Stimulated activated CD4-positive, alpha-beta T cell treated with anti-CD3 and anti-CD28 coated beads, Interleukin-15, amount 100 ng/mL, for 1 hour (primary cell): ENCODE data around the gene TMEM14C.

Experiments used
- DNase-seq, 2 donors: peaks; one replicate each; pipeline ENCODE4 v3.0.0-alpha.2; 2020; ENCODE audit warnings: low read depth in 1 of 2, low spot score in 1 of 2

The TMEM14C gene

GRCh38 chr6:10759884-10760329, 37.0 kb downstream of the TMEM14C start:
- DNase-seq: no peak

- DNase-seq: no peak
Measured at GRCh38 chr6:10763006-10763405, 40.1 kb downstream of the TMEM14C start.

GRCh38 chr6:10769419-10769818, 46.5 kb downstream of the TMEM14C start:
- DNase-seq: no peak

- DNase-seq: no peak
Measured at GRCh38 chr6:10771371-10771894, 48.6 kb downstream of the TMEM14C start.

- DNase-seq: no peak
Measured at GRCh38 chr6:10778230-10778629, 55.4 kb downstream of the TMEM14C start.

GRCh38 chr6:10779076-10779475, 56.2 kb downstream of the TMEM14C start:
- DNase-seq: no peak
